Uterus (tissue), 4 donors: ENCODE measurements around the gene ARHGAP18. TPM values are rescaled to one million over a fixed set of nuclear protein-coding genes. Genes with fewer than 3 reads are reported as not detected.
A peak's percentile ranks its signal among the peaks of the same experiment; 100 is the strongest.

Experiments
- DNase-seq, 2 donors: peaks; one replicate each; pipeline ENCODE4 v3.0.0-alpha.2; 2019 to 2020
- H3K27ac ChIP-seq, 2 donors: fragments of 200-600 bp; sonication (generic); 1 replicate in 1 of 2; 2 replicates in 1 of 2; pipeline ENCODE4 v1.5.1; 2016 to 2018
- H3K27me3 ChIP-seq, 2 donors: fragments of 200-600 bp; sonication (generic); one replicate each; pipeline ENCODE4 v1.5.1; 2018 to 2019; ENCODE audit warnings: control low read depth in 1 of 2
- H3K36me3 ChIP-seq, 2 donors: fragments of 200-600 bp; sonication (generic); one replicate each; pipeline ENCODE4 v1.5.1; 2019; ENCODE audit warnings: control low read depth in 1 of 2
- H3K4me1 ChIP-seq, 2 donors: fragments of 200-600 bp; sonication (generic); one replicate each; pipeline ENCODE4 v1.5.1; 2018 to 2019; ENCODE audit warnings: control low read depth in 1 of 2
- H3K4me3 ChIP-seq, 2 donors: fragments of 200-600 bp; sonication (generic); 1 replicate in 1 of 2; 2 replicates in 1 of 2; pipeline ENCODE4 v1.5.1; 2018 to 2019; ENCODE audit warnings: mild to moderate bottlenecking in 1 of 2
- H3K9me3 ChIP-seq, 2 donors: fragments of 200-600 bp; sonication (generic); one replicate each; pipeline ENCODE4 v1.5.1; 2019; ENCODE audit warnings: control low read depth in 1 of 2
- POLR2A ChIP-seq, 2 donors: fragments of 450-650 bp; IDR thresholded peaks; one replicate each; pipeline ENCODE4 v1.6.1; 2016; ENCODE audit warnings: antibody characterized with exemption in 2 of 2, mild to moderate bottlenecking in 1 of 2, moderate library complexity in 1 of 2
- intact Hi-C: fragments of 100-400 bp; cut with DNase I; formaldehyde crosslinking; loops from one replicate; pipeline ENCODE4 v1.15.1; 2023; ENCODE audit warnings: low total_unique reads
- total RNA-seq, 4 donors: library from RNA; depleted of rRNA in 3 of 4; stranded (reverse); fragments of >200 nt in 3 of 4; gene quantifications; one replicate each; pipeline versions ENCODE4 v1.1.0 to v1.2.4, GENCODE V29; 2014 to 2023
- TF ChIP-seq, protein P1 (sequence below), 4 experiments: fragments of 200-600 bp in 2 of 4; fragments of 450-650 bp in 2 of 4; sonication (generic) in 2 of 4; IDR thresholded peaks; one replicate each; pipeline ENCODE4 v1.5.1; 2016 to 2019; ENCODE audit warnings: antibody characterized with exemption in 4 of 4, mild to moderate bottlenecking in 2 of 4, moderate library complexity in 1 of 4
- donor health status: DM: yes; HTN: yes; CAD: no.

ARHGAP18 gene
- total RNA-seq, 4 donors from 2014 or later = 6.3 to 36.7 (median 15.4) TPM

DNA sequence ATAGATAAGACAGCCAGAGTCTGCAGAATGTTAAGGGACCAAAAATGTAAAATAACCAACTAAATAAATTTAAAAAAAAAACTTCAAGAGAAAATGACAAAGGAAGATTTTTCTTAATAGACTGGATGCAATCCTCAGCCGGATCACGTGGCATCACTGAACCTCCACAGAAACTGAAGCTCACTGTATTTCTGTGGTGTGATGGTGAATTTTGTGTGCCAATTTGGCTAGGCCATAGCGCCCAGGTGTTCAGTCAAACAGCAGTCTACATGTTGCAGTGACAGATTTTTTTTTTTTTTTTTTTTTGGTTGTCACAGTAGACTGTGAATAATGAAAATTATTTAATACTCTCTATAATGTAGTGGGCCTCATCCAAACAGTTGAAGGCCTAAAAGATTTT lies 95.5 kb downstream of the ARHGAP18 start:
- intact Hi-C loops = no loop called here
- Histone ChIP-seq H3K4me1 (no peaks in the 10 kb centered on the region), H3K9me3 (no peaks in the 10 kb centered on the region), H3K27ac (no peak overlapping the region), H3K4me3 (no peak overlapping the region), H3K27me3 (no peaks in the 10 kb centered on the region), H3K36me3 (no peaks in the 10 kb centered on the region)
- TF ChIP-seq, protein P1, sequence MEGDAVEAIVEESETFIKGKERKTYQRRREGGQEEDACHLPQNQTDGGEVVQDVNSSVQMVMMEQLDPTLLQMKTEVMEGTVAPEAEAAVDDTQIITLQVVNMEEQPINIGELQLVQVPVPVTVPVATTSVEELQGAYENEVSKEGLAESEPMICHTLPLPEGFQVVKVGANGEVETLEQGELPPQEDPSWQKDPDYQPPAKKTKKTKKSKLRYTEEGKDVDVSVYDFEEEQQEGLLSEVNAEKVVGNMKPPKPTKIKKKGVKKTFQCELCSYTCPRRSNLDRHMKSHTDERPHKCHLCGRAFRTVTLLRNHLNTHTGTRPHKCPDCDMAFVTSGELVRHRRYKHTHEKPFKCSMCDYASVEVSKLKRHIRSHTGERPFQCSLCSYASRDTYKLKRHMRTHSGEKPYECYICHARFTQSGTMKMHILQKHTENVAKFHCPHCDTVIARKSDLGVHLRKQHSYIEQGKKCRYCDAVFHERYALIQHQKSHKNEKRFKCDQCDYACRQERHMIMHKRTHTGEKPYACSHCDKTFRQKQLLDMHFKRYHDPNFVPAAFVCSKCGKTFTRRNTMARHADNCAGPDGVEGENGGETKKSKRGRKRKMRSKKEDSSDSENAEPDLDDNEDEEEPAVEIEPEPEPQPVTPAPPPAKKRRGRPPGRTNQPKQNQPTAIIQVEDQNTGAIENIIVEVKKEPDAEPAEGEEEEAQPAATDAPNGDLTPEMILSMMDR (IDR thresholded peaks at IDR 0.05) = no peak
- TF ChIP-seq POLR2A (IDR thresholded peaks at IDR 0.05) = no peak
- DNase-seq = no peak

DNA sequence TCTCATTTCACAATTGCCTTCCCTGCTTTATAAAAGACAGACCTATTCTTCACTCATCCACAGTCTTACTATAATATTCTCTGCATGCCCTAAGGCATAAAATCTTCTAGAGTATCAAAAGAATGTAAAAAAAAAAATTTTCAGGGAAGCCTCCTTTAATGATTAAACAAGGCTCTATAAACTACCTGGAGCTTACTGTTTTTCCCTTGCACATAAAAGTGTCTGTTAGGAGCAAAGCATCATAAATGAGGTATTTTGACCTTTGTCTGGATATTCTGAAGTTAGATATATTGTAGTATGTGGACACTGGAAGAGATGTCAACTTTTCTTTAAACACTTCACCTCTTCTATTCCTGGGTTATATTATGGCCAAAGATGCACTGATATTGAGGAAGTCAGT lies 97.5 kb downstream of the ARHGAP18 start:
- intact Hi-C loops = no loop called here
- TF ChIP-seq, protein P1 (IDR thresholded peaks at IDR 0.05) = no peak
- no peak for TF ChIP-seq POLR2A (IDR thresholded peaks at IDR 0.05)
- Histone ChIP-seq H3K4me3 (no peak overlapping the region), H3K4me1 (no peaks in the 10 kb centered on the region), H3K36me3 (no peaks in the 10 kb centered on the region), H3K9me3 (no peaks in the 10 kb centered on the region), H3K27ac (no peak overlapping the region), H3K27me3 (no peaks in the 10 kb centered on the region)
- DNase-seq = no peak

GRCh38 chr6:129609635-129610034 lies 100.3 kb downstream of the ARHGAP18 start:
- intact Hi-C loops = no loop called here
- Histone ChIP-seq H3K27ac (peak overlapping the region in 1 of 2 donors; percentile 17), H3K9me3 (no peaks in the 10 kb centered on the region), H3K4me3 (no peak overlapping the region), H3K27me3 (no peaks in the 10 kb centered on the region), H3K36me3 (no peaks in the 10 kb centered on the region), H3K4me1 (no peaks in the 10 kb centered on the region)
- TF ChIP-seq, protein P1 (IDR thresholded peaks at IDR 0.05) = no peak
- no peak for TF ChIP-seq POLR2A (IDR thresholded peaks at IDR 0.05)
- peak in 1 of 2 donors; percentile 22 for DNase-seq

GRCh38 chr6:129608886-129609537 lies 101.0 kb downstream of the ARHGAP18 start:
- peak overlapping the region in 1 of 2 donors; percentile 17 for H3K27ac ChIP-seq
- no peaks in the 10 kb centered on the region for H3K36me3 ChIP-seq
- no peak overlapping the region for H3K4me3 ChIP-seq
- TF ChIP-seq POLR2A (IDR thresholded peaks at IDR 0.05) = no peak
- TF ChIP-seq, protein P1 (IDR thresholded peaks at IDR 0.05) = no peak
- H3K4me1 ChIP-seq = no peaks in the 10 kb centered on the region
- no peak for DNase-seq
- no peaks in the 10 kb centered on the region for H3K9me3 ChIP-seq
- no peaks in the 10 kb centered on the region for H3K27me3 ChIP-seq
- intact Hi-C loops = no loop called here

DNA sequence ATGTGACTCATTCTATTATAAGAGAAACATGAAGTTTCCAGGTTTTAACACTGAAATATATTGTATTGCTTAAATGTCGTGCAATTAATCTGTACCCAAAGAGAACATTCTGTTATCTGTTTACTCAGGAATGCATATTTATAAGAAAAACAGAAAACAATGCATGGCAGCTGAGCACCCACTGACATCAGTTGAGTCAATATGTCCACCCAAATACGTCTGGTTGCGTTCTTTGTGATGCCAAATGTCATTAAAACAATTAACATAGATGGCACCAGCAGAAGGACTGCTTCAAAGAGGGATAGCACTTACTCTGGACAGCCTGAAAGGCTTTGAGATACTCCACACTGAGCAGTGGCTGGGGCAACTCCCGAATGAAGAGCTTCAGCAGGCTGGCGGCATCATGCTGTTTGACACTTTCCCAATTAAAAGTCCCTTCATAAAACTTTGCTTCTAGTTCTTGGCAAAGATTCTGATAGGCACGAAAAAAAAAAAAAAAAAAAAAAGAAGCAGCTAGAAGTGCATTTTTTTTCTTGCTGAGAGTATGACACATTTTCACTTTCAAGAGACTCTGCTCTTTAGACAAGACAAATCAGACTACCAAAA lies 102.3 kb downstream of the ARHGAP18 start:
- Histone ChIP-seq H3K4me1 (no peaks in the 10 kb centered on the region), H3K4me3 (no peak overlapping the region), H3K27me3 (no peaks in the 10 kb centered on the region), H3K9me3 (no peaks in the 10 kb centered on the region), H3K36me3 (no peaks in the 10 kb centered on the region), H3K27ac (peak overlapping the region; percentile 21 to 44)
- DNase-seq = no peak
- TF ChIP-seq, protein P1 (IDR thresholded peaks at IDR 0.05) = no peak
- TF ChIP-seq POLR2A (IDR thresholded peaks at IDR 0.05) = no peak
- intact Hi-C loops = no loop called here
